HEK293 (cell line): ENCODE data around the gene TFPT.

Experiments used
- CTCF ChIP-seq: fragments of 450-650 bp; formaldehyde crosslinking; IDR thresholded peaks from 2 replicates; pipeline ENCODE4 v1.5.1; 2016; ENCODE audit warnings: missing biosample characterization, missing genetic modification characterization
- YY1 ChIP-seq: fragments of 450-650 bp; formaldehyde crosslinking; IDR thresholded peaks from 2 replicates; pipeline ENCODE4 v1.5.1; 2018; ENCODE audit warnings: missing biosample characterization, missing genetic modification characterization
- ZNF174 ChIP-seq: fragments of 450-650 bp; formaldehyde crosslinking; IDR thresholded peaks from 2 replicates; pipeline ENCODE4 v1.5.0; 2017; ENCODE audit warnings: missing biosample characterization, mild to moderate bottlenecking, missing genetic modification characterization
- ZNF24 ChIP-seq: fragments of 450-650 bp; formaldehyde crosslinking; IDR thresholded peaks from 2 replicates; pipeline ENCODE4 v1.5.1; 2016; ENCODE audit warnings: missing biosample characterization, missing genetic modification characterization
- ZNF311 ChIP-seq: fragments of 450-650 bp; formaldehyde crosslinking; IDR thresholded peaks from 2 replicates; pipeline ENCODE4 v1.5.1; 2017; ENCODE audit warnings: missing biosample characterization, missing genetic modification characterization, borderline replicate concordance
- ZNF324 ChIP-seq: fragments of 450-650 bp; formaldehyde crosslinking; IDR thresholded peaks from 2 replicates; pipeline ENCODE4 v1.5.1; 2016; ENCODE audit warnings: missing biosample characterization, missing genetic modification characterization
- ZNF366 ChIP-seq: fragments of 450-650 bp; formaldehyde crosslinking; conservative IDR thresholded peaks from 2 replicates; pipeline ENCODE4 v1.5.1; 2016; ENCODE audit warnings: missing biosample characterization, missing genetic modification characterization
- ZNF521 ChIP-seq: fragments of 450-650 bp; formaldehyde crosslinking; IDR thresholded peaks from 2 replicates; pipeline ENCODE4 v1.5.1; 2017; ENCODE audit warnings: missing biosample characterization, mild to moderate bottlenecking, missing genetic modification characterization
- ZNF561 ChIP-seq: fragments of 450-650 bp; IDR thresholded peaks from 2 replicates; pipeline ENCODE4 v1.5.1; 2018; ENCODE audit warnings: missing biosample characterization, missing genetic modification characterization, borderline replicate concordance
- ZSCAN18 ChIP-seq: fragments of 450-650 bp; formaldehyde crosslinking; IDR thresholded peaks from 2 replicates; pipeline ENCODE4 v1.5.1; 2016; ENCODE audit warnings: missing biosample characterization, missing genetic modification characterization

DNA sequence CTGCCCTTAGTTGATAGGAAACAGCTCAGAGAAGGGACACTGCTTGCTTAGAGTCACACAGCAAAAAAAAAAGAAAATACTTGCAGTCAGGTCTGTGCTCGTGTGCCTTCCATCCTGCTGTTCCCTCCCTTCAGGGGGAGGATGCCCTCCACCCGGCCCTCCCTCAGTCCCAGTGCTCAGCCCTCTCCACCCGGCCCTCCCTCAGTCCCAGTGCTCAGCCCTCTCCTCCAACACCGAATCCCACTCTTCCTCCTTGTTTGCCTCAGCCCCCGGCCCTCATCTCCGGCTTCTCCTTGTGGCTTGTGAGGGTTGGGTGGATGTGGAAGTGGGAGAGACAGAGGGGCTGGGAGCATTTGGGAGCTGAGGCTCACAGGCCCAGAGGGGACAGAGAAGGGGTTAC, 5.8 kb downstream of the TFPT start:
- TF ChIP-seq CTCF (tag by site-specific recombination): no peak
- no peak for TF ChIP-seq ZNF366
- TF ChIP-seq ZNF521 (tag by site-specific recombination): no peak
- no peak for TF ChIP-seq ZNF174
- no peak for TF ChIP-seq ZNF311 (tag by site-specific recombination)
- TF ChIP-seq ZNF24 (tag by site-specific recombination): no peak
- TF ChIP-seq ZSCAN18: no peak
- no peak for TF ChIP-seq ZNF561
- TF ChIP-seq ZNF324 (tag by site-specific recombination): no peak
- no peak for TF ChIP-seq YY1 (tag by site-specific recombination)
